Left ventricle myocardium inferior (tissue), 1 donor: ENCODE measurements around the gene DDA1. TPM values are rescaled to one million over a fixed set of nuclear protein-coding genes. Genes with fewer than 3 reads are reported as not detected.

Experiments used
- DNase-seq: peaks from one replicate; pipeline ENCODE4 v3.0.0-alpha.2; 2020
- H3K27ac ChIP-seq: fragments of 200-600 bp; replicated peaks from 2 replicates; pipeline ENCODE4 v1.8.0; 2021
- H3K27me3 ChIP-seq: fragments of 200-600 bp; 2 replicates; pipeline ENCODE4 v1.8.0; 2021; ENCODE audit warnings: low read depth
- H3K36me3 ChIP-seq: fragments of 200-600 bp; 2 replicates; pipeline ENCODE4 v1.8.0; 2021
- H3K4me1 ChIP-seq: fragments of 200-600 bp; 2 replicates; pipeline ENCODE4 v1.8.0; 2021
- H3K4me3 ChIP-seq: fragments of 200-600 bp; 2 replicates; pipeline ENCODE4 v1.8.0; 2021; ENCODE audit warnings: mild to moderate bottlenecking, moderate library complexity
- H3K9me3 ChIP-seq: fragments of 200-600 bp; replicated peaks from 2 replicates; pipeline ENCODE4 v1.8.0; 2021
- CTCF ChIP-seq: fragments of 200-600 bp; IDR thresholded peaks from 2 replicates; pipeline ENCODE4 v1.8.0; 2021; ENCODE audit warnings: antibody characterized with exemption, mild to moderate bottlenecking, borderline replicate concordance
- intact Hi-C: fragments of 100-400 bp; cut with micrococcal nuclease; formaldehyde crosslinking; loops from one replicate; pipeline ENCODE4 v1.11.0; 2022
- total RNA-seq: library from RNA; stranded (reverse); fragmentation: NEBNext Ultra II Directional; extraction: Animal tissue kit (Norgen Biotek cat#: 25700); gene quantifications from one replicate; pipeline ENCODE4 v1.2.1, GENCODE V29; 2021
- donor health status: DM: no; HTN: yes; CAD: no; lungs with severe emphysema.

Gene DDA1
- total RNA-seq, 1 donor from 2014 or later = 35.7 TPM

- Histone ChIP-seq H3K36me3 (peaks cover 29% of the 10 kb centered on the region), H3K4me3 (no peak overlapping the region), H3K27me3 (no peaks in the 10 kb centered on the region), H3K9me3 (peaks cover 7% of the 10 kb centered on the region), H3K4me1 (peaks cover 38% of the 10 kb centered on the region), H3K27ac (no peak overlapping the region)
- no peak for DNase-seq
- intact Hi-C loops = no loop called here
- TF ChIP-seq CTCF = no peak
Observed at GRCh38 chr19:17300992-17301619, 8.3 kb upstream of the DDA1 start.

- no peak for TF ChIP-seq CTCF
- Histone ChIP-seq H3K27me3 (no peaks in the 10 kb centered on the region), H3K9me3 (peaks cover 7% of the 10 kb centered on the region), H3K27ac (peak overlapping the region; percentile 98), H3K36me3 (peaks cover 21% of the 10 kb centered on the region), H3K4me1 (peaks cover 53% of the 10 kb centered on the region), H3K4me3 (peak overlapping the region; percentile 92)
- DNase-seq = no peak
- intact Hi-C loops = no loop called here
Observed at GRCh38 chr19:17302391-17303166, 6.8 kb upstream of the DDA1 start.

- Histone ChIP-seq H3K4me1 (peaks cover 55% of the 10 kb centered on the region), H3K36me3 (peaks cover 13% of the 10 kb centered on the region), H3K9me3 (peaks cover under 1% of the 10 kb centered on the region), H3K27ac (peak within 1 kb of the TSS; percentile 98), H3K27me3 (no peaks in the 10 kb centered on the region), H3K4me3 (peak within 1 kb of the TSS; percentile 92)
- intact Hi-C loops = no loop called here
- peak; percentile 96 for DNase-seq
- TF ChIP-seq CTCF = peak; percentile 82
Observed at GRCh38 chr19:17303167-17303939, 6.0 kb upstream of the DDA1 start, which contains the start of gene ABHD8. TSS of gene ABHD8 (minus strand) at chr19:17303425. CDS start at chr19:17301616, 1,809 bp downstream.

GRCh38 chr19:17303940-17304267, 5.5 kb upstream of the DDA1 start:
- peak overlapping the region; percentile 92 for H3K4me3 ChIP-seq
- H3K9me3 ChIP-seq = no peaks in the 10 kb centered on the region
- H3K36me3 ChIP-seq = peaks cover 8% of the 10 kb centered on the region
- DNase-seq = no peak
- peak overlapping the region; percentile 98 for H3K27ac ChIP-seq
- TF ChIP-seq CTCF = no peak
- no peaks in the 10 kb centered on the region for H3K27me3 ChIP-seq
- intact Hi-C loops = no loop called here
- H3K4me1 ChIP-seq = peaks cover 60% of the 10 kb centered on the region

- TF ChIP-seq CTCF = no peak
- Histone ChIP-seq H3K27ac (peak overlapping the region; percentile 98), H3K36me3 (peaks cover 7% of the 10 kb centered on the region), H3K9me3 (no peaks in the 10 kb centered on the region), H3K27me3 (no peaks in the 10 kb centered on the region), H3K4me1 (peaks cover 65% of the 10 kb centered on the region), H3K4me3 (peak overlapping the region; percentile 87)
- no peak for DNase-seq
- intact Hi-C loops = no loop called here
Observed at GRCh38 chr19:17304386-17305215, 4.8 kb upstream of the DDA1 start.
